Mucosa of descending colon (tissue), 3 donors: ENCODE measurements around the gene ZNF644. TPM values are rescaled to one million over a fixed set of nuclear protein-coding genes. Genes with fewer than 3 reads are reported as not detected.
A peak's percentile ranks its signal among the peaks of the same experiment; 100 is the strongest.

Experiments used
- ATAC-seq: fragments of 200-7000 bp; cut with Tn5 transposase; one replicate; pipeline ENCODE4 v1.9.1; 2020; ENCODE audit warnings: mild to moderate bottlenecking, moderate library complexity
- DNase-seq, 3 donors: peaks; one replicate each; pipeline ENCODE4 v3.0.0-alpha.2; 2020
- H3K36me3 ChIP-seq: fragments of 200-600 bp; one replicate; pipeline ENCODE4 v1.8.0; 2021; ENCODE audit warnings: low read depth, mild to moderate bottlenecking
- H3K4me1 ChIP-seq: fragments of 200-600 bp; one replicate; pipeline ENCODE4 v1.8.0; 2021; ENCODE audit warnings: low read depth, mild to moderate bottlenecking
- H3K4me3 ChIP-seq: fragments of 200-600 bp; one replicate; pipeline ENCODE4 v1.8.0; 2021; ENCODE audit warnings: mild to moderate bottlenecking
- H3K9me3 ChIP-seq: fragments of 200-600 bp; one replicate; pipeline ENCODE4 v1.8.0; 2021; ENCODE audit warnings: mild to moderate bottlenecking
- intact Hi-C, 2 donors: fragments of 100-400 bp; cut with DNase I in 1 of 2; cut with micrococcal nuclease in 1 of 2; formaldehyde crosslinking; loops; one replicate each; pipeline versions ENCODE4 v1.11.0 to v1.11.1; 2022; cut with DNase I, micrococcal nuclease
- total RNA-seq, 3 donors: library from RNA; stranded (reverse); fragmentation: NEBNext Ultra II Directional in 2 of 3; extraction: Animal tissue kit (Norgen Biotek cat#: 25700) in 2 of 3; gene quantifications; one replicate each; pipeline versions ENCODE4 v1.2.1 to v1.2.4, GENCODE V29; 2021 to 2023
- TF ChIP-seq, protein P1 (sequence below): fragments of 200-600 bp; IDR thresholded peaks from one replicate; pipeline ENCODE4 v1.8.0; 2022; ENCODE audit warnings: antibody characterized with exemption, mild to moderate bottlenecking
- donor health status: DM: no; HTN: no; CAD: no; lungs with moderate emphysema.
- donor health status: DM: no; HTN: no; CAD: no.
- donor health status: DM: no; HTN: yes; CAD: no.

ZNF644 gene
- total RNA-seq, 3 donors from 2014 or later: 53.7 to 74.2 (median 61.3) TPM

DNA sequence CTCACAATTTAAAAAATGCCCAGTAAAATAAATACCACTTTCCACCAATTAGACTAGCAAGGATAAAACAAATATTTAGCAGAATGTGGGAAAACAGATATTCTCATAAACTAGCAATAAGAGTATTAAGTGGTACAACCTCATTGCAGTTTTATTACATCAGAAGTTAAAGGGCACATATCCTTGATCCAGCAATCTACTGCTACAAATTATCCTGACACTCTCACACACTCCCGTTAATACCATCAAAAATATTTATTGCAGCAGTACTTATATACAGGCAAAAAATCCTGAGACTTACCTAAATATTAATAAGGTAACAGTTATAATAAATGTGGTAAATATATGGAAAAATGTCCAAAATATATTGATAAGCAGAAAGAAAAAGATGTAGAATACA is 44.3 kb downstream of the ZNF644 start:
- DNase-seq (no peak), ATAC-seq (no peak)
- H3K4me1 ChIP-seq: no peaks in the 10 kb centered on the region
- intact Hi-C loops: no loop called here
- TF ChIP-seq, protein P1, sequence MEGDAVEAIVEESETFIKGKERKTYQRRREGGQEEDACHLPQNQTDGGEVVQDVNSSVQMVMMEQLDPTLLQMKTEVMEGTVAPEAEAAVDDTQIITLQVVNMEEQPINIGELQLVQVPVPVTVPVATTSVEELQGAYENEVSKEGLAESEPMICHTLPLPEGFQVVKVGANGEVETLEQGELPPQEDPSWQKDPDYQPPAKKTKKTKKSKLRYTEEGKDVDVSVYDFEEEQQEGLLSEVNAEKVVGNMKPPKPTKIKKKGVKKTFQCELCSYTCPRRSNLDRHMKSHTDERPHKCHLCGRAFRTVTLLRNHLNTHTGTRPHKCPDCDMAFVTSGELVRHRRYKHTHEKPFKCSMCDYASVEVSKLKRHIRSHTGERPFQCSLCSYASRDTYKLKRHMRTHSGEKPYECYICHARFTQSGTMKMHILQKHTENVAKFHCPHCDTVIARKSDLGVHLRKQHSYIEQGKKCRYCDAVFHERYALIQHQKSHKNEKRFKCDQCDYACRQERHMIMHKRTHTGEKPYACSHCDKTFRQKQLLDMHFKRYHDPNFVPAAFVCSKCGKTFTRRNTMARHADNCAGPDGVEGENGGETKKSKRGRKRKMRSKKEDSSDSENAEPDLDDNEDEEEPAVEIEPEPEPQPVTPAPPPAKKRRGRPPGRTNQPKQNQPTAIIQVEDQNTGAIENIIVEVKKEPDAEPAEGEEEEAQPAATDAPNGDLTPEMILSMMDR: no peak
- no peaks in the 10 kb centered on the region for H3K9me3 ChIP-seq
- H3K36me3 ChIP-seq: no peaks in the 10 kb centered on the region
- no peak overlapping the region for H3K4me3 ChIP-seq

DNA sequence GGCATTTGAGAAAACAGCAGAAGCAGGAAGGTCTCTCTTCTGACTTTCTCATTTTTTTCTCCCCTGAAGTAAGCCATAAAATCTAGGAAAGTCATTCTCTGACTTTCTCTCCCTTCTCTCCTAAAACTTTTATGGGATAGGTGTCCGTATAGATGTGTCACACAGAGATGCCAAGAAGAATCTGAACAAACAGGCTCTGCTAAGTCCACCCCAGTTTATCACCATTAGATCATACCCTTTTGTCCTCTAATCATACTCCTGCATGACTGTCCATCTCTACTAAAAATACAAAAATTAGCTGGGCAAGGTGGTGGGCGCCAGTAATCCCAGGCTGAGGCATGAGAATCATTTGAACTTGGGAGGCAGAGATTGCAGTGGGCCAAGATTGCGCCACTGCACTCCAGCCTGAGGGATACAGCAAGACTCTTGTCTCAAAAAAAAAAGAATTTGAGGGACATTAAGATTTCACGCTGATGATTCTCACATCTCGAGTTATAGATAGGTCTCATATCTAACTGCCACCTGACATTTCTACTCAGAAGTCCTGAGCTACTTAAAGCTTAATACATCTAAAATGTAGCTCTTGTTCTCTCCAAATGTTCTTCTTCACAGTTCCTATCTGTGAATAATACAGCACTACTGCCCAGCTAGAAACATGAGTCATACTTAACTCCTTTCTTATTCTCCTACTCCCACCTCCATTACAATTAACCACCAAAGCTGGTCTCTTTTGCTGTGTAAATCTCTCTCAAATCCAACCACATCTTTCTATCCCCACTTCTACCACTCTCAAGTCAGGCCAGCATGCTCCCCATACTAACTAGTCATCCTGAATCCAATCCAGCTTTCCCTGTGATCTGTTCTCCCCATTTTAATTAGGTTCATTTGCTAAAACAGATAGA is 47.7 kb downstream of the ZNF644 start:
- intact Hi-C loops: no loop called here
- TF ChIP-seq, protein P1: no peak
- ATAC-seq (peak; percentile 18), DNase-seq (no peak)
- Histone ChIP-seq H3K9me3 (no peaks in the 10 kb centered on the region), H3K4me3 (no peak overlapping the region), H3K36me3 (no peaks in the 10 kb centered on the region), H3K4me1 (no peaks in the 10 kb centered on the region)

DNA sequence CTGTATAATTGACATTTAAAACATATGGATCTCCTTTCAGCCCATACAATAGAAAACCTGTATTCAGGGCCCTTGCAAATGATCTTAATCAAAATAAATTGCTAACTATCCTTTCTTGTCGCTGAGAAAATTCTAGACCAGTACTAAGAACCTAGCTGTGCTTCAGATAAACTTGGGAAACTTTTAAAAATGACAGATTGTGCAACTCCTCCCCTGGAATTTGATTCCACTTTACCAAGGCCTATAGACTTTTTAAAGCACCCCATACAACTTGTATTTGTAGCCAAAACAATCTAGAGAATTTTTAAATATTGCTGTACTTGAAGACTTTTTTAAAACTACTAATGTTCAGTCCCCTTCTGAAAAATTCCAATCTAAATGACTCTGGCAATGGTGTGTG is 51.6 kb downstream of the ZNF644 start:
- Histone ChIP-seq H3K4me3 (no peak overlapping the region), H3K4me1 (no peaks in the 10 kb centered on the region), H3K9me3 (no peaks in the 10 kb centered on the region), H3K36me3 (no peaks in the 10 kb centered on the region)
- intact Hi-C loops: no loop called here
- DNase-seq: no peak
- TF ChIP-seq, protein P1: no peak
- no peak for ATAC-seq

DNA sequence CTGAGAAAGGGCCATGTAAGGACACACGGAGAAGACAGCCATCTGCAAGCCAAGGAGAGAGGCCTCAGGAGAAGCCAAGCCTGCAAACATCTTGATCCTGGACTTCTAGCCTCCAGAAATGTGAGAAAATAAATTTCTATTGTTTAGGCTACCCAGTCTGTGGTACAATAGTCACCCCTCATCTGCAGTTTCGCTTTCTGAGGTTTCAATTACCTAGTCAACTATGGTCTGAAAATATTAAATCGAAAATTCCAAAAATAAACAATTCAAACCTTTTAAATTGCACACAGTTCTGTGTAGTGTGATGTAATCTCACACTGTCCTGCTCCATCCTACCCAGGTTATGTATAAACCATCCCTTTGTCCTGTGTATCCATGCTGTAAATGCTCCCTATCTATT is 52.6 kb downstream of the ZNF644 start:
- H3K36me3 ChIP-seq: no peaks in the 10 kb centered on the region
- DNase-seq: no peak
- no peak overlapping the region for H3K4me3 ChIP-seq
- no peak for ATAC-seq
- no peaks in the 10 kb centered on the region for H3K9me3 ChIP-seq
- TF ChIP-seq, protein P1: no peak
- intact Hi-C loops: no loop called here
- H3K4me1 ChIP-seq: no peaks in the 10 kb centered on the region

DNA sequence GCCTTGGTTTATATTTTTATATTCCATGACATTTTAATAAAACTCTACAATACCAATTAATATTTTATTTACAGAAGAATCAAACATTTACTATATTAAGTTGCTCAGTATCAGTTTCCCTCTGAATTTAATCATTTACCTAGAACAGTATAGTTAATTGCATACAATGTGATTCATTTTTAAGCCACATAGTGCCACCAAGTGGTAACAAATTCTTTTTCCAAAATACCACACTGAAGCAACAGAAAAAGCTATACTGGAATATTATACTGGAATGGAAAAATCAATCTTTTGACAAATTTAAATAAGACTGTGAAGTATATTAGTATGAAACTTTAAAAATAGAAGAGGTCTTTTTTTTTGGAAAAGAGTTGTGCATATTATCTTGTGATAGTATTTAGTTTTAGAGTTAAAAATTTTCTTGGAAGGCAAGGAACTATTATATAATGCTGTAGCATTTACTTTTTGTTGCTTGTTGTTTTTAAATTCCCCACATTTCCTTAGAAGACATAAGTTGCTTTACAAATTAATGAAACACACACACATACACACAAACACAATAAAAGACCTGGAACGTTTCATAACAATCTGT is 57.3 kb downstream of the ZNF644 start:
- no peak overlapping the region for H3K4me3 ChIP-seq
- intact Hi-C loops: no loop called here
- ATAC-seq: peak; percentile 70
- DNase-seq: peak in 1 of 3 donors; percentile 10
- H3K9me3 ChIP-seq: no peaks in the 10 kb centered on the region
- H3K4me1 ChIP-seq: no peaks in the 10 kb centered on the region
- H3K36me3 ChIP-seq: no peaks in the 10 kb centered on the region
- TF ChIP-seq, protein P1: no peak
